Fibroblast of mammary gland (primary cell): ENCODE data around the gene TEX44.

Source experiments
- DNase-seq: peaks from one replicate; pipeline ENCODE4 v3.0.0-alpha.2; 2010; ENCODE audit warnings: low read depth
- H3K4me3 ChIP-seq: 2 replicates; pipeline ENCODE4 v1.5.1; 2011; ENCODE audit warnings: low read depth, mild to moderate bottlenecking, low read length, moderate library complexity; ENCODE audit not compliant: control insufficient read depth
- CTCF ChIP-seq: conservative IDR thresholded peaks from 2 replicates; pipeline ENCODE4 v1.5.1; 2011; ENCODE audit warnings: low read depth, low read length, inconsistent platforms; ENCODE audit not compliant: control insufficient read depth, insufficient read depth

TEX44 gene

GRCh38 chr2:231613663-231614558 is 21.2 kb downstream of the TEX44 start:
- no peak for TF ChIP-seq CTCF

GRCh38 chr2:231614559-231615057 is 21.9 kb downstream of the TEX44 start:
- no peak for TF ChIP-seq CTCF
- no peak for DNase-seq
- peak overlapping the region; percentile 33 for H3K4me3 ChIP-seq

More at GRCh38 chr2:231613663-231614558, 21.2 kb downstream of the TEX44 start:
- DNase-seq: peak; percentile 75
- peak overlapping the region; percentile 33 for H3K4me3 ChIP-seq

GRCh38 chr2:231615058-231615671 is 22.5 kb downstream of the TEX44 start:
- DNase-seq: no peak
- no peak overlapping the region for H3K4me3 ChIP-seq
- TF ChIP-seq CTCF: no peak

GRCh38 chr2:231616296-231616695 is 23.6 kb downstream of the TEX44 start:
- no peak overlapping the region for H3K4me3 ChIP-seq
- DNase-seq: no peak
- no peak for TF ChIP-seq CTCF

- no peak overlapping the region for H3K4me3 ChIP-seq
- no peak for DNase-seq
- TF ChIP-seq CTCF: no peak
These were observed 24.6 kb downstream of the TEX44 start for GRCh38 chr2:231617059-231617926.
